ENCODE data around the gene GCKR. TPM values are rescaled to one million over a fixed set of nuclear protein-coding genes. Genes with fewer than 3 reads are reported as not detected.
A peak's percentile ranks its signal among the peaks of the same experiment; 100 is the strongest.

The GCKR gene
- total RNA-seq, 4 donors from 2014 or later = 0.13 TPM; not detected in 3

DNA sequence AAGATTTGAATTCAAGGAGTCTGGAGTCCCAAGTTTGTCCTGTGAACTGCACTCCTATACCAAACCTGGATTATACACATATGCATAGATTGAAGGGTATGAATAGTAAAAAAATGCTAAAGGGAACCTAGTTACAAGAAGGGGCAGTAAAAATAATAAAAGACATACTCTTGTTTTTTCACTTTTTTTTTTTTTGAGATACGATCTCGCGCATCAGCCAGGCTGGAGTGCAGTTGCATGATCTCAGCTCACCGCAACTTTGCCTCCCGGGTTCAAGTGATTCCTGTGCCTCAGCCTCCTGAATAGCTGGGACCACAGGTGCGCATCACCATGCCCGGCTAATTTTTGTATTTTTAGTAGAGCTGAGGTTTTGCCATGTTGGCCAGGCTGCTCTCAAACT lies 32.2 kb upstream of the GCKR start:
- intact Hi-C loops (cut with DNase I) = no loop called here
- no peak overlapping the region for H3K27ac ChIP-seq
- WGBS, 2 donors = 96% methylated on average over 7 of the region's 7 CpGs
- no peak for DNase-seq
- TF ChIP-seq POLR2A (IDR thresholded peaks at IDR 0.05) = no peak
- TF ChIP-seq, protein P1, sequence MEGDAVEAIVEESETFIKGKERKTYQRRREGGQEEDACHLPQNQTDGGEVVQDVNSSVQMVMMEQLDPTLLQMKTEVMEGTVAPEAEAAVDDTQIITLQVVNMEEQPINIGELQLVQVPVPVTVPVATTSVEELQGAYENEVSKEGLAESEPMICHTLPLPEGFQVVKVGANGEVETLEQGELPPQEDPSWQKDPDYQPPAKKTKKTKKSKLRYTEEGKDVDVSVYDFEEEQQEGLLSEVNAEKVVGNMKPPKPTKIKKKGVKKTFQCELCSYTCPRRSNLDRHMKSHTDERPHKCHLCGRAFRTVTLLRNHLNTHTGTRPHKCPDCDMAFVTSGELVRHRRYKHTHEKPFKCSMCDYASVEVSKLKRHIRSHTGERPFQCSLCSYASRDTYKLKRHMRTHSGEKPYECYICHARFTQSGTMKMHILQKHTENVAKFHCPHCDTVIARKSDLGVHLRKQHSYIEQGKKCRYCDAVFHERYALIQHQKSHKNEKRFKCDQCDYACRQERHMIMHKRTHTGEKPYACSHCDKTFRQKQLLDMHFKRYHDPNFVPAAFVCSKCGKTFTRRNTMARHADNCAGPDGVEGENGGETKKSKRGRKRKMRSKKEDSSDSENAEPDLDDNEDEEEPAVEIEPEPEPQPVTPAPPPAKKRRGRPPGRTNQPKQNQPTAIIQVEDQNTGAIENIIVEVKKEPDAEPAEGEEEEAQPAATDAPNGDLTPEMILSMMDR (IDR thresholded peaks at IDR 0.05) = no peak
- no peaks in the 10 kb centered on the region for H3K27me3 ChIP-seq
- no peak overlapping the region for H3K4me3 ChIP-seq (replicated peaks in 1 of 3)
- no peaks in the 10 kb centered on the region for H3K9me3 ChIP-seq
- H3K36me3 ChIP-seq = peaks cover 2 to 5% of the 10 kb centered on the region in 2 donors
- H3K4me1 ChIP-seq = no peaks in the 10 kb centered on the region

DNA sequence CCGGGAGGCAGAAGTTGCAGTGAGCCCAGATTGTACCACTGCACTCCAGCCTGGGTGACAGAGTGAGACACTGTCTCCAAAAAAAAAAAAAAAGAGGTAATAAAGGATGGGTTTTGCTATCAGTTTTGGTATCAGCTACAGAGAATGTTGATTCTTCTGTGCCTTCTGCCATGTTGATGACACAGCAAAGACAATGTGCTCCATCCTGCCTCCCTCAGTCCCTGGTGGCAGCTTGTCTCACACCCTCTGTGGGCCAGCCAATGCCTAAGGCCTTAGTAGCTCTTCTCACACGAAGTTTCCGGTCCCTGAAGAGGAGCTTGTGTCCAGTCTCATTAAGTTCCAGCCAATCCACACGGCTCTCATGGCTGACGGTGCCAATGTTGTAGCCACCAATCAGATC lies 24.7 kb upstream of the GCKR start:
- Histone ChIP-seq H3K4me3 (replicated peaks in 1 of 3) (no peak overlapping the region), H3K27ac (no peak overlapping the region), H3K9me3 (no peaks in the 10 kb centered on the region), H3K27me3 (no peaks in the 10 kb centered on the region), H3K4me1 (no peaks in the 10 kb centered on the region), H3K36me3 (peaks cover 26 to 35% of the 10 kb centered on the region in 2 donors)
- 90 to 96% methylated on average over 5 of the region's 5 CpGs for WGBS, 2 donors
- TF ChIP-seq, protein P1 (IDR thresholded peaks at IDR 0.05) = no peak
- TF ChIP-seq POLR2A (IDR thresholded peaks at IDR 0.05) = no peak
- no peak for DNase-seq
- intact Hi-C loops (cut with DNase I) = no loop called here

DNA sequence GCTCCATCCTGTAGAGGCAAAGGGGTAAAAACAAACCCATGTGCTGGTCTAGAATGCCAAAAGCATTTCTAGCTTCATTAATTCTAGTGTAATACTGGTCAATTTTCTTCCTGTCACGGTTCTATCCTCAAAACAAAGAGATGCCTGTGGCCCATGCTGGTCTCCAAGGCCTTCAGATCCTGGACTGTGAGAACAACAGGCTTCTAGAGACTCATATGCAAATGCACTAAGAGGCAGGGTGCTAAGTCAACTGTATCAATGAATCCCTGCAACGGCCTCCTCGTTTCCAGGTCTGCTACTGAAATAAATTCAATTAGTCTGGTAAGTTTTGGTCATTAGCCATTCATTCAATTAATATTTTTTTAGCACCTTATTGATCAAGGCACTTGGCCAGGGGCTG lies 11.1 kb upstream of the GCKR start:
- Histone ChIP-seq H3K27ac (no peak overlapping the region), H3K9me3 (no peaks in the 10 kb centered on the region), H3K4me3 (replicated peaks in 1 of 3) (no peak overlapping the region), H3K27me3 (no peaks in the 10 kb centered on the region), H3K36me3 (peaks cover 14 to 22% of the 10 kb centered on the region in 2 donors), H3K4me1 (peaks cover 6 to 11% of the 10 kb centered on the region in 2 donors)
- DNase-seq = no peak
- TF ChIP-seq, protein P1 (IDR thresholded peaks at IDR 0.05) = no peak
- no peak for TF ChIP-seq POLR2A (IDR thresholded peaks at IDR 0.05)
- WGBS, 2 donors = 49 to 57% methylated on average over 3 of the region's 3 CpGs
- intact Hi-C loops (cut with DNase I) = no loop called here

DNA sequence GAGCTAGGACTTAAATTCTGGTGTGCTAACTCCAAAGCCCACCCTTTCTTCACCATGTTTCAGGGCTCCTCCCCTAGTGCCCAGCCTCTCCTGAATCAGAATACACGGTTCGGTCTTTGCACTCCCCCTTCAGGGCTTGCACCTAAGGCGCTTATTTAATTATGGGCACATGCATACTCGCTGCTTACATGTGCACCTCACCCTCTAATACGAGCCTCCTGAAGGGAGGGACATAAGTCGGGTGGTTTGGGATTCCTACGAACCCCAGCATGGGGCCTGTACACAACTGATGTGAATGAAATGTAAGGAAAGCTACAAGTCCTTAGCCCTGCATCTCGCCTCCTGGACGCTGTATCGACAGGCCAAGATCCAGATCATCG lies 7.5 kb upstream of the GCKR start:
- Histone ChIP-seq H3K9me3 (no peaks in the 10 kb centered on the region), H3K4me3 (replicated peaks in 1 of 3) (peak overlapping the region in 2 of 3 donors; percentile 22 to 31), H3K36me3 (peaks cover 0 to 7% of the 10 kb centered on the region in 2 donors), H3K27ac (peak overlapping the region; percentile 34 to 63 (median 52)), H3K4me1 (peaks cover 6 to 11% of the 10 kb centered on the region in 2 donors), H3K27me3 (no peaks in the 10 kb centered on the region)
- intact Hi-C loops (cut with DNase I) = no loop called here
- TF ChIP-seq, protein P1 (IDR thresholded peaks at IDR 0.05) = no peak
- no peak for TF ChIP-seq POLR2A (IDR thresholded peaks at IDR 0.05)
- WGBS, 2 donors = 5 to 8% methylated on average over 11 of the region's 11 CpGs
- DNase-seq = no peak

DNA sequence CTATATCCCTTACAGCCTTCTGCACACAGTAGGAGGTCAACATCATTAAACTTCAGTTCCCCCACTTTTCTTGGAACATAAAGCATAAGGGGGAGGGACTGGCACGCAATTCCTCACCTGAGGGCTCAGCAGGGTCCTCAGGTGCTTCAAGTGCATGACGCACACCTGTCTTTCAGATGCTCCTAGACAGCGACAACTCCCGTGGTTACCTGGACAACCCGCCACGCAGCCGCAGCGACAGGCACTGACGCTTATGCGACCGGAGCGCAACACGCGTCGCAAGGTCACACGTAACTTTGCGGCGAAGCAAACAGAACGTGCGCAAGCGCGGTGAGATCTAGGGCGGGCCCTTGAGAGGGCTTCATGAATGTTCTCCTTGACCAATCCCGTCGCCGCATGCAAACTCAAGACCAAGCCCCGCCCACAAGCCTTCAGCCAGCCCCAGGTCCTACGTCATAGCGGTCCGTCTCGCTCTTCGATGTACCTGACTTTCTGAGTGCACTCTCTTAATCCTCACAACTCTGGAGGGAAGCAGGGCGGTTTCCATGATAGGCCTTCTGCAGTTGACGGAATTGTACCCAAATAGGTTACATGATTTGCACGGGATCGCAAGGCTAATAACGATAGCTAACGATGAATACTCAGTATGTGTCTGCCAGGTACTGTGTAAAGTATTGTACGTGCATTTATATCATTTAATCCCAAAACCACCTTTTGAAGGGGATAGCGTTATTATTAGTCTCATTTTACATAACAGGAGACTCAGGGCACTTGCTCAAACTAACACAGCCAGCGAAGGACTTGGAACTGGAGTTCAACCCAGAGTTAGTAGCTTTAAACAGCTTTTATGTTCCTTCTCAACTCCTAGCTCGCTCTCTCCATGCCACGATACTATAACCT lies 6.9 kb upstream of the GCKR start, which contains the start of gene IFT172:
TSS of gene IFT172 (minus strand) at position 246 of the 900 bp plus-strand sequence. CDS start at position 156, 90 bp downstream.
- peak; percentile 100 for DNase-seq
- WGBS, 2 donors = 8 to 10% methylated on average over 40 to 43 of the region's 43 CpGs

More for the DNA sequence above, 6.9 kb upstream of the GCKR start, which contains the start of gene IFT172:
- H3K36me3 ChIP-seq = peaks cover 0 to 2% of the 10 kb centered on the region in 2 donors
- H3K27me3 ChIP-seq = no peaks in the 10 kb centered on the region
- no peaks in the 10 kb centered on the region for H3K9me3 ChIP-seq
- intact Hi-C loops (cut with DNase I) = loop anchor here (10.0 kb wide), 2 partner anchors 55 to 175 kb away; partner anchors contain the start of genes SLC4A1AP and SUPT7L
- peak within 1 kb of the TSS; percentile 63 to 79 (median 78) for H3K27ac ChIP-seq
- peaks cover 6 to 11% of the 10 kb centered on the region in 2 donors for H3K4me1 ChIP-seq
- TF ChIP-seq, protein P1 (IDR thresholded peaks at IDR 0.05) = no peak
- TF ChIP-seq POLR2A (IDR thresholded peaks at IDR 0.05) = peak; percentile 53 to 95
- peak within 1 kb of the TSS in 2 of 3 donors; percentile 22 to 31 for H3K4me3 ChIP-seq (replicated peaks in 1 of 3)
